ENCODE measurements around the gene LRP8. TPM values are rescaled to one million over a fixed set of nuclear protein-coding genes. Genes with fewer than 3 reads are reported as not detected.

Gene LRP8
- total RNA-seq, 1 donor from 2014 or later: 16.5 TPM

GRCh38 chr1:53359225-53359933 lies 31.5 kb upstream of the LRP8 start:
- no peak for TF ChIP-seq CTCF (conservative IDR thresholded peaks at IDR 0.05)
- Mint-ChIP-seq H3K9me3 (peaks cover 5% of the 10 kb centered on the region), H3K4me3 (no peak overlapping the region), H3K27ac (no peak overlapping the region), H3K36me3 (peaks cover 4% of the 10 kb centered on the region), H3K27me3 (peaks cover 3% of the 10 kb centered on the region), H3K4me1 (ENCODE audit: unreplicated experiment) (no peaks in the 10 kb centered on the region)
- DNase-seq (ENCODE audit: extremely low spot score, unreplicated experiment): peak; percentile 29

GRCh38 chr1:53356637-53357036 lies 28.8 kb upstream of the LRP8 start:
- Mint-ChIP-seq H3K27ac (no peak overlapping the region), H3K4me1 (ENCODE audit: unreplicated experiment) (no peaks in the 10 kb centered on the region), H3K9me3 (peaks cover 5% of the 10 kb centered on the region), H3K36me3 (peaks cover 4% of the 10 kb centered on the region), H3K4me3 (no peak overlapping the region), H3K27me3 (peaks cover 3% of the 10 kb centered on the region)
- no peak for DNase-seq (ENCODE audit: extremely low spot score, unreplicated experiment)
- no peak for TF ChIP-seq CTCF (conservative IDR thresholded peaks at IDR 0.05)

- Mint-ChIP-seq H3K4me1 (ENCODE audit: unreplicated experiment) (no peaks in the 10 kb centered on the region), H3K27ac (no peak overlapping the region), H3K27me3 (peaks cover 3% of the 10 kb centered on the region), H3K4me3 (no peak overlapping the region), H3K36me3 (peaks cover 4% of the 10 kb centered on the region), H3K9me3 (peaks cover 5% of the 10 kb centered on the region)
- TF ChIP-seq CTCF (conservative IDR thresholded peaks at IDR 0.05): no peak
- no peak for DNase-seq (ENCODE audit: extremely low spot score, unreplicated experiment)
These were observed 26.2 kb upstream of the LRP8 start for GRCh38 chr1:53354119-53354518.

- Mint-ChIP-seq H3K4me3 (no peak overlapping the region), H3K27me3 (peaks cover 3% of the 10 kb centered on the region), H3K27ac (no peak overlapping the region), H3K36me3 (peaks cover 4% of the 10 kb centered on the region), H3K9me3 (peaks cover 5% of the 10 kb centered on the region), H3K4me1 (ENCODE audit: unreplicated experiment) (no peaks in the 10 kb centered on the region)
- no peak for DNase-seq (ENCODE audit: extremely low spot score, unreplicated experiment)
- no peak for TF ChIP-seq CTCF (conservative IDR thresholded peaks at IDR 0.05)
These were observed 24.7 kb upstream of the LRP8 start for GRCh38 chr1:53352561-53352960.

- Mint-ChIP-seq H3K4me1 (ENCODE audit: unreplicated experiment) (no peaks in the 10 kb centered on the region), H3K27me3 (no peaks in the 10 kb centered on the region), H3K36me3 (no peaks in the 10 kb centered on the region), H3K27ac (no peak overlapping the region), H3K9me3 (no peaks in the 10 kb centered on the region), H3K4me3 (no peak overlapping the region)
- no peak for TF ChIP-seq CTCF (conservative IDR thresholded peaks at IDR 0.05)
- peak; percentile 52 for DNase-seq (ENCODE audit: extremely low spot score, unreplicated experiment)
These were observed 23.2 kb upstream of the LRP8 start for GRCh38 chr1:53350853-53351767.
